C4-2B (cell line): ENCODE measurements around the gene PCDH9.

Experiments
- CTCF ChIP-seq: fragments of 450-650 bp; conservative IDR thresholded peaks from 2 replicates; pipeline ENCODE4 v1.5.1; 2017; ENCODE audit warnings: mild to moderate bottlenecking
- ZFX ChIP-seq: fragments of 450-650 bp; IDR thresholded peaks from 2 replicates; pipeline ENCODE4 v1.6.1; 2017

- TF ChIP-seq CTCF (no peak), ZFX (no peak)
Measured at GRCh38 chr13:66952507-66952906, 277.6 kb downstream of the PCDH9 start.
